A673 (cell line): ENCODE measurements around the gene LRRC4B. TPM values are rescaled to one million over a fixed set of nuclear protein-coding genes. Genes with fewer than 3 reads are reported as not detected.

Experiments used
- BruUV-seq: library from RNA; stranded (reverse); fragments of 400-500 nt; replicated peaks from 2 replicates; lab custom pipeline; 2021; lab: Mats Ljungman, UMichigan
- CTCF ChIA-PET: fragments of 300-600 bp; sonication (Branson Sonifier 250); formaldehyde crosslinking; loops from one replicate; lab custom pipeline; 2022; ENCODE audit warnings: antibody characterized with exemption; lab: Charles Lee
- POLR2A ChIA-PET: fragments of 300-600 bp; sonication (Branson Sonifier 250); formaldehyde crosslinking; loops from one replicate; lab custom pipeline; 2022; ENCODE audit warnings: antibody characterized with exemption; ENCODE audit not compliant: low non-redundant PET; lab: Charles Lee
- DNase-seq: peaks from one replicate; pipeline ENCODE4 v3.0.0-alpha.2; 2015; ENCODE audit warnings: low spot score
- H3K27ac ChIP-seq: fragments of 200-600 bp; sonication (generic); 2 replicates; pipeline ENCODE4 v1.5.1; 2016; ENCODE audit warnings: mixed run types, low read depth, mild to moderate bottlenecking, mixed read lengths, antibody characterized with exemption, low read length; ENCODE audit not compliant: poor library complexity, severe bottlenecking
- H3K27me3 ChIP-seq: fragments of 200-600 bp; sonication (generic); replicated peaks from 2 replicates; pipeline ENCODE4 v1.6.1; 2017; ENCODE audit warnings: mixed run types, low read depth, mild to moderate bottlenecking, mixed read lengths, antibody characterized with exemption, low read length; ENCODE audit not compliant: insufficient read depth, poor library complexity
- H3K36me3 ChIP-seq: fragments of 200-600 bp; sonication (generic); 2 replicates; pipeline ENCODE4 v1.6.1; 2016; ENCODE audit warnings: mixed run types, mild to moderate bottlenecking, mixed read lengths, antibody characterized with exemption, low read length; ENCODE audit not compliant: insufficient read depth, poor library complexity, severe bottlenecking
- H3K4me1 ChIP-seq: fragments of 200-600 bp; sonication (generic); 2 replicates; pipeline ENCODE4 v1.6.1; 2017; ENCODE audit warnings: mixed run types, mild to moderate bottlenecking, mixed read lengths, antibody characterized with exemption, low read length; ENCODE audit not compliant: insufficient read depth, poor library complexity, severe bottlenecking
- H3K4me3 ChIP-seq: fragments of 200-600 bp; sonication (generic); 2 replicates; pipeline ENCODE4 v1.5.1; 2016; ENCODE audit warnings: low read depth, mixed run types, mild to moderate bottlenecking, mixed read lengths, low read length; ENCODE audit not compliant: poor library complexity, severe bottlenecking
- H3K9me3 ChIP-seq: fragments of 200-600 bp; sonication (generic); 2 replicates; pipeline ENCODE4 v1.6.1; 2016; ENCODE audit warnings: mixed run types, low read depth, mild to moderate bottlenecking, mixed read lengths, antibody characterized with exemption, low read length; ENCODE audit not compliant: poor library complexity, severe bottlenecking
- CTCF ChIP-seq: fragments of 300-800, 200-600 bp; sonication (generic); conservative IDR thresholded peaks from 2 replicates; pipeline ENCODE4 v1.5.1; 2017; ENCODE audit warnings: low read depth, mild to moderate bottlenecking, antibody characterized with exemption, low read length, moderate library complexity, mixed read lengths
- EZH2 ChIP-seq: fragments of 200-600 bp; sonication (generic); IDR thresholded peaks from 2 replicates; pipeline ENCODE4 v1.6.1; 2017; ENCODE audit warnings: borderline replicate concordance, low read depth, mild to moderate bottlenecking, mixed read lengths, antibody characterized with exemption, low read length; ENCODE audit not compliant: poor library complexity, severe bottlenecking
- intact Hi-C: fragments of 100-400 bp; cut with micrococcal nuclease; formaldehyde crosslinking; loops from one replicate; pipeline ENCODE4 v1.10.0; 2022; ENCODE audit not compliant: unreplicated experiment
- total RNA-seq: library from RNA; stranded (reverse); gene quantifications from 2 replicates; pipeline ENCODE4 v1.2.3, GENCODE V29; 2021

LRRC4B gene
- total RNA-seq, 1 experiment from 2014 or later, result 23.1 TPM

DNA sequence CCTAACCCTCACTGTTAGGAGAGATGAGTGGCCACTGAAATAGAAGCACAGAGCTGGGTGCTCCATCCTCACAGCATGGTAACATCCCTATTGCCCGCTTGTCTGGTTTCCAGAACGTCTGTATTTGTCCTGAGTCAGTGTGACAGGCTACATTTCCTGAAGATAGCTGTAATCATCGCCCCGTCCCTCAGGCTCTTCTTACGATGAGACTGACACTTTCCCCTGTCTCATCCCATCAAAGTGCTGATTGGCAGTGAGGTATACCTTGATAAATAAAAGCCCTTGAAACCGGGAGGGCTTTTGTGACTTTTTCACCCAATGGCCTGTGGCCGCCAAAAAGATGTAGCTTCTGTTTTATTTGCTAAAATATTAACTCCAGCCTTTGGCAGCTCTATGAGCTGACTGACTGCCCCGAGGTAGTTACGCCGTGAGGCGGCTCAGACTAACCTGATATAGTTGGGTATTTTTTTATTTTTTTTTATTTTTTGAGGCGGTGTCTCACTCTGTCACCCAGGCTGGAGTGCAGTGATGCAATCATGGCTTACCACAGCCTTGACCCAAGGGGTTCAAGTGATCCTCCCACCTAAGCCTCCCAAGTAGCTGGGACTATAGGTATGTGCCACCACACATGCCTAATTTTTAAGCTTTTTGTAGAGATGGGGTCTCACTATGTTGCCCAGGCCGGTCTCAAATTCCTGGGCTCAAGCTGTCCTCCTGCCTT lies 5.7 kb upstream of the LRRC4B start:
- no peaks in the 10 kb centered on the region for H3K27me3 ChIP-seq
- no peak overlapping the region for H3K27ac ChIP-seq
- POLR2A ChIA-PET, result interaction anchor here (0.7 kb wide), 1 partner anchor 62 kb away, joined by 3 read pairs; no protein-coding TSS in a partner anchor
- intact Hi-C loops, result no loop called here
- no peak for DNase-seq
- CTCF ChIA-PET, result no interaction called here
- no TSS peak for BruUV-seq
- no peak overlapping the region for H3K4me3 ChIP-seq
- H3K9me3 ChIP-seq, result no peaks in the 10 kb centered on the region
- no peaks in the 10 kb centered on the region for H3K4me1 ChIP-seq
- no peaks in the 10 kb centered on the region for H3K36me3 ChIP-seq
- TF ChIP-seq EZH2 (no peak), CTCF (no peak)

DNA sequence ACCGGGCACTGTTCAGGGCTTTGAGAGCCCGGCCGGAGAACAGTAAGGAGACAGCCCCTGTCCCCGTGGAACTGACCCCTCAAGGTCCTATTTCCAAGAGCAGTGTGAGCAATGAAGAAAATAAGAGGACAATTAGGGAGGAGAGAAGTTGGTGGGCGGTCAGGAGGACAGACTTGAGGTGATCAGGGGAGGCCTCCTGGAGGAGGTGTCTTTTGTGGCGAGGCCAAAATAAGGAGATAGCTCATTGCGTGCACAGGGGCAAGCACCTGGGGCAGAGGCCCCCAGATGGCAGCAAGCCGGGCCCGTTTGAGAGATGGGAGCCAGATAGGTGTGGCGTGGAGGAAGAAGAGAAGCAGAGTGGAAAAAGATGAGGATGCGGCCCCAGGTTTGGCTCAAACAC lies 2.8 kb upstream of the LRRC4B start:
- Histone ChIP-seq H3K36me3 (no peaks in the 10 kb centered on the region), H3K27me3 (no peaks in the 10 kb centered on the region), H3K4me1 (peaks cover 11% of the 10 kb centered on the region), H3K4me3 (no peak overlapping the region), H3K27ac (no peak overlapping the region), H3K9me3 (no peaks in the 10 kb centered on the region)
- intact Hi-C loops, result no loop called here
- BruUV-seq, result no TSS peak
- CTCF ChIA-PET, result no interaction called here
- POLR2A ChIA-PET, result no interaction called here
- DNase-seq, result no peak
- TF ChIP-seq EZH2 (no peak), CTCF (no peak)

DNA sequence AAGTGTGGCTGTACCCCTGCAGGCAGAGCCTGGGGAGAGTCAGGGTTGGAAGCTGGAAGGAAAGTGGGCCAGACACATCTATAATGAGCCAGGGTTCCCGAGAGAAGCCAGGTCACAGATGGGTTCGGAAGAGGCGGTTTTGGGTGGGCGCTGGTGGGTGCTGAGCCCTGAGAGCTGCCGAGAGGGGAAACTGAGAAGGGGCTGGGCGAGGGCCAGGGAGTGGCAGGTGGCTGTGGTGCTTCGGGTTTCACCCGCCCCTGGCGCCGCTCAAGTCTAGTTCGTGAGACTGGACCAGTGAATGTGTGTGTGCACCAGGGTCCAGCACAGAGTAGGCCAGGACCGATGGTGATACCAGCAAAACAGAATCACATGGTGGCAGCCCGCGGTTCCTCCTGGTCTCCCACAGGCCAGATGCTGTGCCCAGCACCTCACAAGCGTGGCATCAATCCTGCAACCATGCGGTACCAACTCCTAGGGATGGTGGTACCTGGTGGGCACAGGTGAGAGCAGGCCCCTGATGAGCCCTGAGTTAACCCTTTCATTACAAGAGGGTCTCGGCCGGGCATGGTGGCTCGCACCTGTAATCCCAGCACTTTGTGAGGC lies 1.8 kb upstream of the LRRC4B start:
- H3K4me3 ChIP-seq, result no peak overlapping the region
- no peaks in the 10 kb centered on the region for H3K36me3 ChIP-seq
- H3K4me1 ChIP-seq, result peaks cover 14% of the 10 kb centered on the region
- H3K27ac ChIP-seq, result no peak overlapping the region
- intact Hi-C loops, result no loop called here
- TF ChIP-seq EZH2, result no peak
- no peak for TF ChIP-seq CTCF
- no peak for DNase-seq
- peaks cover 4% of the 10 kb centered on the region for H3K27me3 ChIP-seq
- H3K9me3 ChIP-seq, result no peaks in the 10 kb centered on the region
- ChIA-PET POLR2A (no interaction called here), CTCF (no interaction called here)
- no TSS peak for BruUV-seq
